Lung (tissue), 12 donors: ENCODE results near the gene ADAM29. TPM values are rescaled to one million over a fixed set of nuclear protein-coding genes. Genes with fewer than 3 reads are reported as not detected.

Experiments
- ATAC-seq: fragments of 200-7000 bp; cut with Tn5 transposase; one replicate; pipeline ENCODE4 v1.9.1; 2020; ENCODE audit warnings: moderate number of reproducible peaks; ENCODE audit not compliant: insufficient read depth, low FRiP score
- DNase-seq, 3 donors: peaks; one replicate each; pipeline ENCODE4 v3.0.0-alpha.2; 2013 to 2017
- H3K27ac ChIP-seq, 2 donors: one replicate each; pipeline ENCODE4 v1.5.1; 2013; ENCODE audit warnings: mild to moderate bottlenecking in 2 of 2, moderate library complexity in 2 of 2, control low read depth in 1 of 2, inconsistent platforms in 1 of 2, low read depth in 1 of 2, low read length in 1 of 2
- H3K27me3 ChIP-seq, 3 donors: one replicate each; pipeline ENCODE4 v1.5.1; 2013; ENCODE audit warnings: low read length in 2 of 3; ENCODE audit not compliant: control insufficient read depth in 3 of 3, insufficient read depth in 3 of 3
- H3K36me3 ChIP-seq, 4 donors: one replicate each; pipeline ENCODE4 v1.5.1; 2013; ENCODE audit warnings: low read length in 4 of 4, mild to moderate bottlenecking in 1 of 4, moderate library complexity in 1 of 4; ENCODE audit not compliant: control insufficient read depth in 4 of 4, insufficient read depth in 4 of 4
- H3K4me1 ChIP-seq, 5 donors: one replicate each; pipeline ENCODE4 v1.5.1; 2013; ENCODE audit warnings: low read length in 5 of 5, mild to moderate bottlenecking in 2 of 5, moderate library complexity in 1 of 5; ENCODE audit not compliant: control insufficient read depth in 5 of 5, insufficient read depth in 5 of 5
- H3K4me3 ChIP-seq: one replicate; pipeline ENCODE4 v1.5.1; 2013; ENCODE audit warnings: mild to moderate bottlenecking, control low read depth, moderate library complexity
- H3K9ac ChIP-seq, 2 donors: one replicate each; pipeline ENCODE4 v1.5.1; 2013; ENCODE audit warnings: low read length in 2 of 2, control low read depth in 1 of 2; ENCODE audit not compliant: insufficient read depth in 1 of 2
- H3K9me3 ChIP-seq, 4 donors: one replicate each; pipeline ENCODE4 v1.5.1; 2013; ENCODE audit warnings: low read length in 3 of 4, mild to moderate bottlenecking in 1 of 4, moderate library complexity in 1 of 4; ENCODE audit not compliant: control insufficient read depth in 4 of 4, insufficient read depth in 3 of 4
- WGBS, 2 donors: extraction: QIAGEN DNeasy Blood & Tissue Kit; methylation state at CpG; one replicate each; pipeline ENCODE4 v1.1.7; 2013; 5-methylcytosine and 5-hydroxymethylcytosine counted together
- polyA plus RNA-seq, 2 donors: library from polyadenylated mRNA; stranded (reverse); fragments of 200-250 nt; gene quantifications; one replicate each; pipeline ENCODE4 v1.2.1, GENCODE V29; 2013
- total RNA-seq, 2 donors: library from RNA; depleted of rRNA in 1 of 2; stranded (reverse); fragments of >200 nt in 1 of 2; gene quantifications; one replicate each; pipeline ENCODE4 v1.2.1, GENCODE V29; 2014 to 2021
- TF ChIP-seq, protein P1 (sequence below): IDR thresholded peaks from 2 replicates; pipeline ENCODE4 v1.5.1; 2012; ENCODE audit warnings: mild to moderate bottlenecking; ENCODE audit errors: control extremely low read depth, extremely low read depth
- donor health status: control.
- donor health status: control.
- donor health status: Bipolar disorder and iron deficiency.
- donor health status: healthy.
- donor health status: DM: yes; HTN: yes; CAD: no.

The ADAM29 gene
- total and polyA plus RNA-seq, 4 donors = 0.05 to 0.06 TPM; not detected in 2

- Histone ChIP-seq H3K4me3 (no peak overlapping the region), H3K27ac (no peak overlapping the region), H3K27me3 (no peaks in the 10 kb centered on the region), H3K4me1 (no peaks in the 10 kb centered on the region), H3K36me3 (no peaks in the 10 kb centered on the region), H3K9me3 (peaks cover 0 to 3% (median 0%) of the 10 kb centered on the region in 4 donors), H3K9ac (no peak overlapping the region)
- TF ChIP-seq, protein P1, sequence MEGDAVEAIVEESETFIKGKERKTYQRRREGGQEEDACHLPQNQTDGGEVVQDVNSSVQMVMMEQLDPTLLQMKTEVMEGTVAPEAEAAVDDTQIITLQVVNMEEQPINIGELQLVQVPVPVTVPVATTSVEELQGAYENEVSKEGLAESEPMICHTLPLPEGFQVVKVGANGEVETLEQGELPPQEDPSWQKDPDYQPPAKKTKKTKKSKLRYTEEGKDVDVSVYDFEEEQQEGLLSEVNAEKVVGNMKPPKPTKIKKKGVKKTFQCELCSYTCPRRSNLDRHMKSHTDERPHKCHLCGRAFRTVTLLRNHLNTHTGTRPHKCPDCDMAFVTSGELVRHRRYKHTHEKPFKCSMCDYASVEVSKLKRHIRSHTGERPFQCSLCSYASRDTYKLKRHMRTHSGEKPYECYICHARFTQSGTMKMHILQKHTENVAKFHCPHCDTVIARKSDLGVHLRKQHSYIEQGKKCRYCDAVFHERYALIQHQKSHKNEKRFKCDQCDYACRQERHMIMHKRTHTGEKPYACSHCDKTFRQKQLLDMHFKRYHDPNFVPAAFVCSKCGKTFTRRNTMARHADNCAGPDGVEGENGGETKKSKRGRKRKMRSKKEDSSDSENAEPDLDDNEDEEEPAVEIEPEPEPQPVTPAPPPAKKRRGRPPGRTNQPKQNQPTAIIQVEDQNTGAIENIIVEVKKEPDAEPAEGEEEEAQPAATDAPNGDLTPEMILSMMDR = no peak
- DNase-seq = no peak
- ATAC-seq = no peak
Measured at GRCh38 chr4:174946246-174946645, 28.1 kb downstream of the ADAM29 start.

- 89 to 90% methylated on average over 8 of the region's 8 CpGs for WGBS, 2 donors
- H3K27ac ChIP-seq = no peak overlapping the region
- ATAC-seq = no peak
- no peaks in the 10 kb centered on the region for H3K36me3 ChIP-seq
- H3K9me3 ChIP-seq = peaks cover 0 to 3% (median 0%) of the 10 kb centered on the region in 4 donors
- no peak for DNase-seq
- no peak overlapping the region for H3K4me3 ChIP-seq
- TF ChIP-seq, protein P1 = no peak
- no peaks in the 10 kb centered on the region for H3K4me1 ChIP-seq
- no peak overlapping the region for H3K9ac ChIP-seq
- no peaks in the 10 kb centered on the region for H3K27me3 ChIP-seq
Measured at GRCh38 chr4:174948826-174949225, 30.7 kb downstream of the ADAM29 start.

DNA sequence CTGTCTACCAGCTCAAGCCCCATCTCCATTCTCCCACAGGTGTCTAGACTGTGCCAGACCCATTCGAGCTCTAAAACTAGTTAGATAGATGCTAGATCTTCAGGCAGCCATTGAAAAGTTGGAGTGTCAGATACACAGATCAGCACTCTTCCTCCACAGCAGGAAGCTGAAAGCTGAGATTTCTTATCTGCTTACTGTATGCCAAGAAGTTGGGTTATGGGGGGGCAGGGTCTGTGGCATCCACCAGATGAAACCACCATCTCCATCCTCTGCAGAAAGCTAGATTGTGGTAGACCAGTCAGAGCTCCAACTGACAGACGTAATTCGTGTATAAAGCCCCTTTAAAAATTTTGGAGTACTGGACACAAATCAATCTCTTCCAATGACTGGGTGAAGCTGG lies 54.8 kb downstream of the ADAM29 start:
- Histone ChIP-seq H3K27me3 (no peaks in the 10 kb centered on the region), H3K27ac (no peak overlapping the region), H3K36me3 (no peaks in the 10 kb centered on the region), H3K9ac (no peak overlapping the region), H3K4me1 (no peaks in the 10 kb centered on the region), H3K9me3 (peaks cover 0 to 5% (median 0%) of the 10 kb centered on the region in 4 donors), H3K4me3 (no peak overlapping the region)
- ATAC-seq (no peak), DNase-seq (no peak)
- TF ChIP-seq, protein P1 = no peak
- WGBS, 2 donors = 87 to 88% methylated on average over 3 of the region's 3 CpGs

- 82 to 87% methylated on average over 2 of the region's 2 CpGs for WGBS, 2 donors
- Histone ChIP-seq H3K9me3 (peaks cover 0 to 5% (median 0%) of the 10 kb centered on the region in 4 donors), H3K9ac (no peak overlapping the region), H3K4me3 (no peak overlapping the region), H3K36me3 (no peaks in the 10 kb centered on the region), H3K27ac (no peak overlapping the region), H3K27me3 (no peaks in the 10 kb centered on the region), H3K4me1 (no peaks in the 10 kb centered on the region)
- ATAC-seq (no peak), DNase-seq (no peak)
- TF ChIP-seq, protein P1 = no peak
Measured at GRCh38 chr4:174973336-174973735, 55.2 kb downstream of the ADAM29 start.
